GM19328 (cell line): ENCODE measurements around the gene B4GAT1.

Experiments used
- ATAC-seq: cut with Tn5 transposase; IDR thresholded peaks from one replicate; pipeline ENCODE4 v1.9.1; 2021; ENCODE audit warnings: mild to moderate bottlenecking, moderate library complexity; ENCODE audit not compliant: unreplicated experiment

B4GAT1 gene

GRCh38 chr11:66338276-66339161, 8.9 kb downstream of the B4GAT1 start:
- ATAC-seq = no peak

DNA sequence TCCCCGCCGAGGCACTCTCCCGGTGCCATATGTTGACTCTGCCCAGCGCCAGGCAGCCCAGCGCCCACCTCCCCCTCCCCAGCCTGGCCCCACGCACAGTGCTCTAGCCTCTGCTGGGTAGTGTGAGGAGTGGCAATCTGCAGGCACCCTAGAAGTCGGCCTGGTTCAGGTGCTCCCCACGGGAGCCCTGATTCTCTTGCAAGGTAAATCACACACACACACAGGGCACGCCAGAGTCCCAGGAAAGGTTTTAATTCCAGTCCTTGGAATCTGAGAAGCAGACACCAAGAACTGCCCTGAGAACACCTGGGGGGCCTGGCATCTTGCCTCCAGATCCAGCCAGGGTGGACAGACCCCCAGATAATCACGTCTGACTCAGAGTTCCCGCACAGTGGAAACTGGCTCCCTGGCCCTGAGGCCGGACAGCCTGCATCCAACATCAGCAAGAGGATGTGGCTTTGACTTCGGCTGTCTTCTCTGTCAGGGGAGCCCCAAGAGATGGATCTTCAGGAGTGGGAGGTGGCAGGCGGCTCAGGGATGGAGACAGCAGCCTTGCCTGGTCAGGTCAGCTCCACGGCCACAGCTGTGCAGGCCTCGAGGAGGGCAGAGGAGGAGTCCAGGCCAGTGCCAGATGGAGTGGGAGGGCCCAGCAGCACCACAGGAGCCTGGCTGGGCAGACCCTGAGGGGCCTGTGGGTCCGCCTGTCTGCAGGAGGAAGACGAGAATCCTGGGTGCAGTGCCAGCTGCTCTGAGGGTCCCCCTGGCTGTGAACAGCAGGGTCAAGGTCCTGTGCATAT, 10.1 kb downstream of the B4GAT1 start:
- no peak for ATAC-seq

DNA sequence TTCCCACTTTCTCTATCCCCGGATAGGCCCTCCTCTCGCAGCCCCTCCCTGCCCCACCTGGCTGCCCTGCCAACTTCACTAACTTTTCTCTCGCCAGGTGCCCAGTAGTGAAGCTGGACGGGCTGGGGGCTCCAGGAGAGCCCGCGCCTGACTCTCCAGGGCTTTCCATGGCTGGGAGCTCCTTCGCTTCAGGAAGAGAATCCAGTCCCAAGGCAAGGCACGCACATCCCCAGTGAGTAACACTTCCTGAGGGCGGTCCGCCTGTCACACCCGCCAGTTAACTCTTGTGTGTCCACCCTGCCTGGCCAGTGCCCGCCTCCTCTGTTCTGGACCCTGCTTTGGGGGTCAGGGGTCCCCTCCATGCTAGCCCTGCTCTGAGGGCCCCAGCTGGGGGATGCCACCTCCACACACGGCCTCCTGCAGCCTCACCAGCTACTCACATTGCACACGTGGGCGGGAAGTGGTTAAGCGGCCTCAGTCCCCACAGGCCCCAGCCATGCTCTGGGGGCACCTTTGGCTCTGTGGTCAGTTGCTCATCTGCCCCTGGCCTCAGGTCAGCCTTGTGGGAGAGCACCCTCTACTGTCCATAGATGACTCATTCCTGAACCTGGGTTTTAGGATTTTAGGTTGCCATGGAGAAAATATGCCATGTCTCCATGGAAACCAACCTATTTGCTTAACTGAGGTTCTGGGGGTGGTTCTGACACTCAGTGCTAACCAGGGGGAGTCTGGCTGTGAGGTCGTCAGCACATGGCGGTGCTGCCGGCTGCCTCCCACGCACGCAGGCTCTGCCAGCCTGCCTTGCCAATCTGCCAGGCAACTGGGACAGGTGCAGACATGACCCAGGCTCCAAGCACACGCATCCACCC, 11.0 kb downstream of the B4GAT1 start, which contains the start of gene RIN1:
RIN1 (minus strand) TSS at position 201 of the 869 bp plus-strand sequence; CDS start at position 169, 32 bp downstream.
- no peak for ATAC-seq

DNA sequence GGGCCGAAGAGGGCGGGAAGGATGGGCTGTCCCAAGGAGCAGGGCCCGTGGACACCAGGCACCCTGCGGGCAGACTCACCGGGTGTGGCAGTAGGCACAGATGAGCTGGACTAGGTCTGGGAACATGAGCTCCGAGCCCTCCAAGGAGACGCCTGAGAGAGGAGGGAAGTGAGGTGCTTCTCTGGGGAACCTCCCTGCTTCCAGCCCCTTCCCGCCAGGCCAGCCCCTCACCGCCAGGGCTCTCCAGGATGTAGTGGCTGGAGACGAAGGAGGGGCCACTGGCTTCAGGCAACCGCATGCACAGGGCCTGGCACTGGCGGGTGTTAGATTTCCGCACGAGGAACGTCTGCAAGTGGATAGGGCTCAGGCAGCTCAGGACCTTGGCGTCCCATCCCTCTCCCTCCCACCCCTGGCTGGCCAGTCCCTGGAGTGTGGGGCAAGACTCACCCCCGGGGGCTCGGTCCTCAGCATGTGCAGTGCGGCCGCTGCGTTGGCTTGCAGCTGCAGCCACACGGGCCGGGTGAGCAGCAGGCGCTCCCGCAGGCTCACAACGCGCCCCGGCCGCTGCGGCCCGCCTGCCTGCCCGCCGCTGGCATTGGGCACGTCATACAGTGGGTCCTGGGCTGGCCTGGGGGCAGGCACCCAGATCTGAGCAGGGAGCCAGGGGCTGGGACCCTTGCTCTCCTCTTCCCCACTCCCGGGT, 11.7 kb downstream of the B4GAT1 start:
- ATAC-seq = no peak

GRCh38 chr11:66334605-66335442, 12.6 kb downstream of the B4GAT1 start:
- no peak for ATAC-seq

GRCh38 chr11:66333896-66334604, 13.4 kb downstream of the B4GAT1 start:
- no peak for ATAC-seq

DNA sequence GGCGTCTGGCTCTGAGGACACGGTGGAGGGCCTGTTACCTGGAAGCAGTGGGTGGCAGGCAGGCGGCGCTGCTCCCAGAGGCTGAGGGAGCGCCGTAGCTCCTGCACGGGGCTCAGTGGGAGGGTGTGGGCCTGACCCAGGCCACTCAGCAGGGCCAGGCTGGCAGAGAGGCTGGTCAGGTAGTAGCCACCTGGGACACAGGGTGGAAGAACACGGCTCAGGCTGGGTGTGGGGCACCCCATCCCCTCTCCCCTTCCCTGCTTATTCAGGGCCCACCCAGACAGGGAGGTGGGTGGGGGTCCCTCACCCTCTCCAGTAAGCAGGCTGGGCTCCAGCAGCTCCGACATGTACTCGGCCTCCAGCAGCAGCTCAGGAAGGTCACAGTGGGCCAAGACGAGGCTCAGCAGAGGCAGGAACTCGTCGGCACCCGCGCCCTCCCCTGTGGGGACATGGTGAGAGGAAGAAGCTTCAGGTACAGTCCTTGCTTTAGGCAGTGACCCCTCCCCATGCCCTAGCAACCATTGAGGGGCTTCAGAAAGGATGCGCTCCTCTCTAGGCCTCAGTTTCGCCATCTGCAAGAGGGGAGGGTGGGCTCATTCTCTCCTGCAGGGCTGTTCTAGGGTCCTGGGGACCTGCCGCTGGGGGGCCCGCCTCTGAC, 14.1 kb downstream of the B4GAT1 start:
- no peak for ATAC-seq

DNA sequence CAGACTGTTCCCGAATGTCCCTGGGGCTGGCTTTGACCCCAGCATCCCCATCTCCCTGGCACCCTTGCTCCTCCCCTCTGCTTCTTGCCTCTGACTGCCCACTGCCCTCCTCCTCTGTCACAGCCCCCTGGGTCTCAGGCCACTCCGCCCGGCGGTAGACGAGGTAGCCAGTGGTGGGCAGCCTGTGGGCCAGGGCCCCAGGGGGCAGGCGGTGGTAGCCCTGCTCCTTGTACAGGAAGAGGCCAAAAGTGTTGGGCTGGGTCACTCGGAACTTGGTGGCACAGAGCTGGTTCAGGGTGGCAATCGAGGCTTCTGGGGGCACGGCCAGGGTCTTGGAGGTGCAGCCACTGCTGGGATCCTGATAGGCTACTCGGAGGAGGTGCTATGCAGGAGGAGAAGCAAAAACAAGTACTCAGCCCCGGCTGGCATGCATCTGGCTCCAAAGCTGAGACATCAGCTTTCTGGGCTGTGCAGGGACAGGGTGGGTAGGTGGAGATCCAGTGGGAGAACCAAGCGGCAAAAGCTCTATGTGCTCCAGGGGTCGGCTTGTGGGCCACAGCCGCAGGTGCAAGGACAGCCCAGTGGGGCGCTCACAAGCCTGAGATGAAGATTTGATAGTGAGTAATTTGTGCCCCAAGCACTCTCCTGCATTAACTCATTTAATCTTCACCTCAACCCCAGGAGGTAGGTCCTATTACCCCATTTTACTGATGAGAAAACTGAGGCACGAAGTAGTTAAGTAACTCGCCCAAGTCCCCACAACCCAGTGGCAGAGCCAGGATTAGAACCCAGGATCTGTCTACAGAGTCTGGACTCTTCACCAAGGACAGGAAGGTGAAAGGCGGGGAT, 14.8 kb downstream of the B4GAT1 start:
- ATAC-seq = no peak

DNA sequence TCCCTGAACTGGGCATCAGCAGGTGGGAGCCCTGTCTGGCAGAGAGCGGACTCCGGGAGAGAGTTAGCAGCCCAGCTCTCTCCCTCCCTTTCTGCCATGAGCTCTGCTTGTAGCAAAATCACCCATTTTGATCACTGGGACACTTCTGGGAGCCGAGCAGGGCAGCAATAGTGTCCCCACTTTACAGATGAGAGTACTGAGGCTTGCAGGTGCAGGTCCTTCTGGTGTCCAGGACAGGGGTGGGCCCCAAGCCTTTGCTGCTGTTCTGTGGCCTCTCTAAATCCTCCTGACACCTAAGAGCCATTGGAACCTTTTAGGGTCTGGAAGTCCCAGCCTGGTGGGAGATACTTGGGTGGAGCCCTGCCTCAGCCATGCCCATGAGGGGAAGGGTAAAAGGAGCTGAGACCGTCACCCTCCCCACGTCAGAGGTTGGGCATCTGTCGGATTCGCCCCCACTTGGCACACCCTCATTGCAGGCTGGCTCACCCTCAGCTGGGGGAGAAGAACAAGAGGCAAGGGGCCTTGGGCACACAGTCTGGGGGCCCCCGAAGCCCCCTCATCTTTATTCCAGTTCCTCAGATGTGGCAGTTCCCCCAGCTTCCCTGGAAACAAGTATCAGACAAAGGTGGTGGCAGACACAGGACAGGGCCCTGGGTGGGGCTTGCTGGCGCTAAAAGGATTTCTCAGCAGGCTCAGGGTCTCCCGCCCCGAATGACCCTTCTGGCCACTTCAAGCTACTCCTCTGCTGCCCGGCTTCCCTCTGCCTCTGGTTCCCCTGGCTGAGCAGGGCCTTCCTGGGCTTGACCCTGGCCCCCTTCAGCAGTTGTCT, 15.7 kb downstream of the B4GAT1 start:
- ATAC-seq = no peak

- ATAC-seq = no peak
Observed at GRCh38 chr11:66330931-66331330, 16.5 kb downstream of the B4GAT1 start.

DNA sequence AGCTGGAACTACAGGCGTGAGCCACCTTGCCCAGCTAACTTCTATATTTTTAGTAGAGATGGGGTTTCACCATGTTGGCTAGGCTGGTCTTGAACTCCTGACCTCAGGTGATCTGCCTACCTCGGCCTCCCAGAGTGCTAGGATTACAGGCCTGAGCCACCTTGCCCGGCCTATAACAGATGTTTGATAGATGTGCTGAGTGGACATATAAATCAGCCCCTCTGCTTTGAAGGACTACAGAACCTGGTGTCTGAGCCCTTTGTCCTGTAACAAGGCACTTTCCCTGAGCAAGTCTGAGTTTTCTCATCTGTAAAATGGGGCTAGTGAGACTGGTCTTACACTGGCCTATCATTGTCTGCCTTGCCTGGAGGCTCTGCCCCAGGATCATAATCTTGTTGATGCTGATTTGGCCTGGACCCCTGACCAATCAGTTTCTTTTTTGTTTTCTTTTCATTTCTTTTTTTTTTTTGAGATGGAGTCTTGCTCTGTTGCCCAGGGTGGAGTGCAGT, 18.2 kb downstream of the B4GAT1 start:
- no peak for ATAC-seq

GRCh38 chr11:66328302-66329144, 18.9 kb downstream of the B4GAT1 start:
- no peak for ATAC-seq

DNA sequence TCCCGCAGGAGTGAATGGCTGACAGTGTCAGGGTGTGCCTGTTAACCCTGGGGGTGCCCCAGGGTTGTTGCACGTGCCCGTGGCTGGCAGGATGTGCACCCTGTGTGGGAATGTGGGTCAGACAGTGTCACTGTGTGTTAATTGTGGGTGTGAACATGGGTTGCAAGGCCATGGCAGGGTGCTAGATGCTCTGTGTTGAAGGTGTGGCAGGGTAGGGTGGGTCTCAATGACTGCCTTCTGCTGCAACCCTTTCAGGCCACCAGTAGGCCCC, 19.5 kb downstream of the B4GAT1 start:
- ATAC-seq = no peak

GRCh38 chr11:66327171-66328030, 20.0 kb downstream of the B4GAT1 start:
- ATAC-seq = no peak
